HepG2 (cell line): ENCODE measurements around the gene TRAPPC5. TPM values are rescaled to one million over a fixed set of nuclear protein-coding genes. Genes with fewer than 3 reads are reported as not detected.
A peak's percentile ranks its signal among the peaks of the same experiment; 100 is the strongest.

Experiments used
- AHR ChIP-seq: IDR thresholded peaks from 2 replicates; pipeline ENCODE4 v1.6.1; 2018; ENCODE audit warnings: missing genetic modification reagents, missing compliant biosample characterization
- ATM ChIP-seq: fragments of 450-650 bp; IDR thresholded peaks from 2 replicates; pipeline ENCODE4 v1.7.1; 2017; ENCODE audit warnings: mild to moderate bottlenecking, borderline replicate concordance
- EHMT2 ChIP-seq: fragments of 200-600 bp; sonication (generic); IDR thresholded peaks from 2 replicates; pipeline ENCODE4 v1.7.0; 2017; ENCODE audit warnings: antibody characterized with exemption, low read depth, low read length, borderline replicate concordance
- FOXJ3 ChIP-seq: sonication (generic); formaldehyde crosslinking; IDR thresholded peaks from 2 replicates; pipeline ENCODE4 v1.4.0; 2020; ENCODE audit warnings: missing genetic modification reagents, mild to moderate bottlenecking, borderline replicate concordance
- GABPA ChIP-seq, 2 experiments: IDR thresholded peaks; 2 replicates each; pipeline ENCODE4 v1.6.1; 2011 to 2016; ENCODE audit warnings: low read depth in 2 of 2, low read length in 1 of 2, missing biosample characterization in 1 of 2, missing genetic modification characterization in 1 of 2
- HNF4A ChIP-seq: sonication (generic); formaldehyde crosslinking; IDR thresholded peaks from 2 replicates; pipeline ENCODE4 v1.4.0; 2020; ENCODE audit warnings: missing genetic modification reagents
- MAF1 ChIP-seq: sonication (generic); formaldehyde crosslinking; IDR thresholded peaks from 2 replicates; pipeline ENCODE4 v1.5.0; 2020; ENCODE audit warnings: missing genetic modification reagents, borderline replicate concordance
- MTA3 ChIP-seq: sonication (generic); formaldehyde crosslinking; IDR thresholded peaks from 2 replicates; pipeline ENCODE4 v1.4.0; 2020; ENCODE audit warnings: missing genetic modification reagents
- NFIB ChIP-seq: sonication (generic); formaldehyde crosslinking; IDR thresholded peaks from 2 replicates; pipeline ENCODE4 v1.9.0; 2021; ENCODE audit warnings: missing genetic modification reagents, mild to moderate bottlenecking, borderline replicate concordance
- PLRG1 ChIP-seq: fragments of 450-650 bp; conservative IDR thresholded peaks from 2 replicates; pipeline ENCODE4 v1.6.1; 2016
- SALL1 ChIP-seq: sonication (generic); formaldehyde crosslinking; IDR thresholded peaks from 2 replicates; pipeline ENCODE4 v1.8.0; 2022; ENCODE audit warnings: mild to moderate bottlenecking, missing genetic modification reagents
- THYN1 ChIP-seq: sonication (generic); formaldehyde crosslinking; IDR thresholded peaks from 2 replicates; pipeline ENCODE4 v1.8.1; 2023; ENCODE audit warnings: low read depth, mild to moderate bottlenecking, moderate library complexity, missing genetic modification reagents, borderline replicate concordance
- ZNF296 ChIP-seq: sonication (generic); formaldehyde crosslinking; conservative IDR thresholded peaks from 2 replicates; pipeline ENCODE4 v1.5.0; 2020; ENCODE audit warnings: mild to moderate bottlenecking, missing genetic modification reagents
- polyA plus RNA-seq, 8 experiments: library from polyadenylated mRNA; depleted of rRNA in 3 of 8; stranded (reverse) in 7 of 8; unstranded in 1 of 8; fragments of >200 nt; fragmentation: Illumina TruSeq in 4 of 8; extraction: Trizol in 4 of 8; gene quantifications; 2 replicates each; pipeline versions ENCODE4 v1.2.1 to v1.2.3, GENCODE V29; 2011 to 2016; ENCODE audit warnings: low read depth in 4 of 8, missing spikeins in 1 of 8, mixed read lengths in 1 of 8; ENCODE audit not compliant: insufficient read depth in 1 of 8
- total RNA-seq, 5 experiments: library from RNA; depleted of rRNA; stranded (reverse); fragments of >200 nt; fragmentation: Illumina TruSeq; extraction: Trizol; gene quantifications; 2 replicates each; pipeline ENCODE4 v1.2.3, GENCODE V29; 2016; ENCODE audit warnings: low read depth in 1 of 5
- TF ChIP-seq, protein P1 (sequence below): IDR thresholded peaks from 2 replicates; pipeline ENCODE4 v1.6.1; 2016; ENCODE audit warnings: low read depth, missing genetic modification reagents, missing compliant biosample characterization
- TF ChIP-seq, protein P2 (sequence below): sonication (generic); formaldehyde crosslinking; IDR thresholded peaks from 2 replicates; pipeline ENCODE4 v1.5.1; 2020; ENCODE audit warnings: mild to moderate bottlenecking, missing genetic modification reagents
- TF ChIP-seq, protein P3 (sequence below): sonication (generic); formaldehyde crosslinking; IDR thresholded peaks from 2 replicates; pipeline ENCODE4 v1.5.1; 2020; ENCODE audit warnings: missing genetic modification reagents, mild to moderate bottlenecking, borderline replicate concordance
- TF ChIP-seq, protein P4 (sequence below): sonication (generic); formaldehyde crosslinking; IDR thresholded peaks from 2 replicates; pipeline ENCODE4 v1.5.0; 2020; ENCODE audit warnings: missing genetic modification reagents

Gene TRAPPC5
- total and polyA plus RNA-seq, 2 of the 13 experiments (the other 11 are each of a cell fraction or from before 2014, with no cell fraction given) = 38.5 to 78.7 TPM

DNA sequence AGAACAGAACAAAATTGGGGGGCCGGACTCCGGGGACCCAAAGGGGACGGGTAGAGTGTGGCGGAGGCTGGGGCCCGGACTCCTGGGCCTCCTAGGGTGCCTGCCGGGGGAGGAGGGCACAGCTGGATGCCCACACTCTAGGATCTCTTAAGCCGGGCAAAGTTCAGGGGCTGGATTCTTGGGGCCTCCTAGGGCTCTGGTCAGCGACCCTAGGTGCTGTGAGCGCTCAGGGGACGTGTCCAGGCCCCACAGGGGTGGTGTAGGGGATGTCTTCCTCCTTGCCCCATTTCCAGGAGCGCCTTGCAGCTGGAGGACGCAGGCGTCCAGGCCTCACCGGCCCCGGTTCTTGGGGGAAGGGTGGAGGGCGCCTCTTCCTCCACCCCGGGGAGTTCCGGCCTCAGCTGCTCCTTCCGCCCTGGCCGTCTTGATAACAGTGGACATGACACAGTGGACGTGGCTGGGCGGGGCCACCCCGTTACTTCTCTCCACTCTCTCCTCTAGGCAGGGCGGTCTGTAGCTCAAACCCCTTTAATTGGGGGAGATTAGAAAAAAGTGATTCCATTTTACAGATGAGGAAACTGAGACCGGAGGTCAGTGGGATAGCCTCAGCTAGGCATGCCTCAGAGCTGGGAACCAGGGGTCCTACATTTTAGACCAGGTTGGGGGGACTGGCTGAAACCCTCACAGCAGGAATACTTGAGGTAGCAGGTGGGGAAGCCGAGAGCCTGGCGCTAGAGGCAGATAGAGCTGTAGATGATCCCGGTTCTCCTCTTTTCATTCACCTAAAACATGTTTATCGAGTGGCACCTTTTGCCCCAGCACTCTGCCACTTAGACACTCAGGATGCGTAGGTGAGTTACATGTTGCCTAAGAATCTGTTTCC lies 43.0 kb upstream of the TRAPPC5 start (continued):
- TF ChIP-seq, protein P1, sequence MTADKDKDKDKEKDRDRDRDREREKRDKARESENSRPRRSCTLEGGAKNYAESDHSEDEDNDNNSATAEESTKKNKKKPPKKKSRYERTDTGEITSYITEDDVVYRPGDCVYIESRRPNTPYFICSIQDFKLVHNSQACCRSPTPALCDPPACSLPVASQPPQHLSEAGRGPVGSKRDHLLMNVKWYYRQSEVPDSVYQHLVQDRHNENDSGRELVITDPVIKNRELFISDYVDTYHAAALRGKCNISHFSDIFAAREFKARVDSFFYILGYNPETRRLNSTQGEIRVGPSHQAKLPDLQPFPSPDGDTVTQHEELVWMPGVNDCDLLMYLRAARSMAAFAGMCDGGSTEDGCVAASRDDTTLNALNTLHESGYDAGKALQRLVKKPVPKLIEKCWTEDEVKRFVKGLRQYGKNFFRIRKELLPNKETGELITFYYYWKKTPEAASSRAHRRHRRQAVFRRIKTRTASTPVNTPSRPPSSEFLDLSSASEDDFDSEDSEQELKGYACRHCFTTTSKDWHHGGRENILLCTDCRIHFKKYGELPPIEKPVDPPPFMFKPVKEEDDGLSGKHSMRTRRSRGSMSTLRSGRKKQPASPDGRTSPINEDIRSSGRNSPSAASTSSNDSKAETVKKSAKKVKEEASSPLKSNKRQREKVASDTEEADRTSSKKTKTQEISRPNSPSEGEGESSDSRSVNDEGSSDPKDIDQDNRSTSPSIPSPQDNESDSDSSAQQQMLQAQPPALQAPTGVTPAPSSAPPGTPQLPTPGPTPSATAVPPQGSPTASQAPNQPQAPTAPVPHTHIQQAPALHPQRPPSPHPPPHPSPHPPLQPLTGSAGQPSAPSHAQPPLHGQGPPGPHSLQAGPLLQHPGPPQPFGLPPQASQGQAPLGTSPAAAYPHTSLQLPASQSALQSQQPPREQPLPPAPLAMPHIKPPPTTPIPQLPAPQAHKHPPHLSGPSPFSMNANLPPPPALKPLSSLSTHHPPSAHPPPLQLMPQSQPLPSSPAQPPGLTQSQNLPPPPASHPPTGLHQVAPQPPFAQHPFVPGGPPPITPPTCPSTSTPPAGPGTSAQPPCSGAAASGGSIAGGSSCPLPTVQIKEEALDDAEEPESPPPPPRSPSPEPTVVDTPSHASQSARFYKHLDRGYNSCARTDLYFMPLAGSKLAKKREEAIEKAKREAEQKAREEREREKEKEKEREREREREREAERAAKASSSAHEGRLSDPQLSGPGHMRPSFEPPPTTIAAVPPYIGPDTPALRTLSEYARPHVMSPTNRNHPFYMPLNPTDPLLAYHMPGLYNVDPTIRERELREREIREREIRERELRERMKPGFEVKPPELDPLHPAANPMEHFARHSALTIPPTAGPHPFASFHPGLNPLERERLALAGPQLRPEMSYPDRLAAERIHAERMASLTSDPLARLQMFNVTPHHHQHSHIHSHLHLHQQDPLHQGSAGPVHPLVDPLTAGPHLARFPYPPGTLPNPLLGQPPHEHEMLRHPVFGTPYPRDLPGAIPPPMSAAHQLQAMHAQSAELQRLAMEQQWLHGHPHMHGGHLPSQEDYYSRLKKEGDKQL (CRISPR knock-in tag) = no peak
- TF ChIP-seq SALL1 (CRISPR knock-in tag) = no peak
- TF ChIP-seq HNF4A (CRISPR knock-in tag) = peak; percentile 20; the same call in 1 of the 2 replicates
- no peak for TF ChIP-seq ATM
- no peak for TF ChIP-seq EHMT2
- TF ChIP-seq THYN1 (CRISPR knock-in tag) = no peak
- TF ChIP-seq, protein P2, sequence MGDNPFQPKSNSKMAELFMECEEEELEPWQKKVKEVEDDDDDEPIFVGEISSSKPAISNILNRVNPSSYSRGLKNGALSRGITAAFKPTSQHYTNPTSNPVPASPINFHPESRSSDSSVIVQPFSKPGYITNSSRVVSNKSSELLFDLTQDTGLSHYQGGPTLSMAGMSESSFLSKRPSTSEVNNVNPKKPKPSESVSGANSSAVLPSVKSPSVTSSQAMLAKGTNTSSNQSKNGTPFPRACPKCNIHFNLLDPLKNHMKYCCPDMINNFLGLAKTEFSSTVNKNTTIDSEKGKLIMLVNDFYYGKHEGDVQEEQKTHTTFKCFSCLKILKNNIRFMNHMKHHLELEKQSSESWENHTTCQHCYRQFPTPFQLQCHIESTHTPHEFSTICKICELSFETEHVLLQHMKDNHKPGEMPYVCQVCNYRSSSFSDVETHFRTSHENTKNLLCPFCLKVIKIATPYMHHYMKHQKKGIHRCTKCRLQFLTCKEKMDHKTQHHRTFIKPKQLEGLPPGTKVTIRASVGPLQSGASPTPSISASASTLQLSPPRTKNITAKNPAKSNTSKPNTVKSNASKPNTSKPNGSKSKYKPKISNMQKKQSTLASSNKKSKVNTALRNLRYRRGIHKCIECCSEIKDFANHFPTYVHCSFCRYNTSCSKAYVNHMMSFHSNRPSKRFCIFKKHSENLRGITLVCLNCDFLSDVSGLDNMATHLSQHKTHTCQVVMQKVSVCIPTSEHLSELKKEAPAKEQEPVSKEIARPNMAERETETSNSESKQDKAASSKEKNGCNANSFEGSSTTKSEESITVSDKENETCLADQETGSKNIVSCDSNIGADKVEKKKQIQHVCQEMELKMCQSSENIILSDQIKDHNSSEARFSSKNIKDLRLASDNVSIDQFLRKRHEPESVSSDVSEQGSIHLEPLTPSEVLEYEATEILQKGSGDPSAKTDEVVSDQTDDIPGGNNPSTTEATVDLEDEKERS (CRISPR knock-in tag) = no peak
- TF ChIP-seq, protein P3, sequence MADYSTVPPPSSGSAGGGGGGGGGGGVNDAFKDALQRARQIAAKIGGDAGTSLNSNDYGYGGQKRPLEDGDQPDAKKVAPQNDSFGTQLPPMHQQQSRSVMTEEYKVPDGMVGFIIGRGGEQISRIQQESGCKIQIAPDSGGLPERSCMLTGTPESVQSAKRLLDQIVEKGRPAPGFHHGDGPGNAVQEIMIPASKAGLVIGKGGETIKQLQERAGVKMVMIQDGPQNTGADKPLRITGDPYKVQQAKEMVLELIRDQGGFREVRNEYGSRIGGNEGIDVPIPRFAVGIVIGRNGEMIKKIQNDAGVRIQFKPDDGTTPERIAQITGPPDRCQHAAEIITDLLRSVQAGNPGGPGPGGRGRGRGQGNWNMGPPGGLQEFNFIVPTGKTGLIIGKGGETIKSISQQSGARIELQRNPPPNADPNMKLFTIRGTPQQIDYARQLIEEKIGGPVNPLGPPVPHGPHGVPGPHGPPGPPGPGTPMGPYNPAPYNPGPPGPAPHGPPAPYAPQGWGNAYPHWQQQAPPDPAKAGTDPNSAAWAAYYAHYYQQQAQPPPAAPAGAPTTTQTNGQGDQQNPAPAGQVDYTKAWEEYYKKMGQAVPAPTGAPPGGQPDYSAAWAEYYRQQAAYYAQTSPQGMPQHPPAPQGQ = no peak
- no peak for TF ChIP-seq PLRG1
- TF ChIP-seq MTA3 (CRISPR knock-in tag) = no peak
- no peak for TF ChIP-seq FOXJ3 (CRISPR knock-in tag)
- no peak for TF ChIP-seq AHR (CRISPR knock-in tag)
- no peak for TF ChIP-seq MAF1 (CRISPR knock-in tag)
- TF ChIP-seq NFIB = no peak
- TF ChIP-seq, protein P4, sequence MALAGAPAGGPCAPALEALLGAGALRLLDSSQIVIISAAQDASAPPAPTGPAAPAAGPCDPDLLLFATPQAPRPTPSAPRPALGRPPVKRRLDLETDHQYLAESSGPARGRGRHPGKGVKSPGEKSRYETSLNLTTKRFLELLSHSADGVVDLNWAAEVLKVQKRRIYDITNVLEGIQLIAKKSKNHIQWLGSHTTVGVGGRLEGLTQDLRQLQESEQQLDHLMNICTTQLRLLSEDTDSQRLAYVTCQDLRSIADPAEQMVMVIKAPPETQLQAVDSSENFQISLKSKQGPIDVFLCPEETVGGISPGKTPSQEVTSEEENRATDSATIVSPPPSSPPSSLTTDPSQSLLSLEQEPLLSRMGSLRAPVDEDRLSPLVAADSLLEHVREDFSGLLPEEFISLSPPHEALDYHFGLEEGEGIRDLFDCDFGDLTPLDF (CRISPR knock-in tag) = no peak
- TF ChIP-seq GABPA (IDR thresholded peaks at IDR 0.05; ENCODE audit: low read depth, low read length) = peak; percentile 40
- peak; percentile 46; the same call in 1 of the 2 replicates for TF ChIP-seq GABPA (CRISPR knock-in tag; IDR thresholded peaks at IDR 0.05; ENCODE audit: low read depth)
- TF ChIP-seq ZNF296 (CRISPR knock-in tag) = peak; percentile 60; the same call in 1 of the 2 replicates
